Erythroblast (primary cell): ENCODE measurements around the gene AMACR.
"Not testable (repeated sequence)": the region's sequence is repeated elsewhere in the genome, so short reads cannot be mapped to it uniquely, and the experiment has no call there.

ENCODE experiments used
- DNase-seq, 2 experiments: peaks; one replicate each; lab custom pipeline; 2025; lab: John Stamatoyannopoulos, UW
- GATA1 ChIP-seq: IDR thresholded peaks from 2 replicates; pipeline ENCODE4 v1.6.1; 2011; ENCODE audit warnings: low read depth, mild to moderate bottlenecking, control low read depth, low read length, moderate library complexity
- POLR2A ChIP-seq: IDR thresholded peaks from 2 replicates; pipeline ENCODE4 v1.6.1; 2011; ENCODE audit warnings: mild to moderate bottlenecking, low read length

AMACR gene

GRCh38 chr5:34043099-34043876, 35.4 kb upstream of the AMACR start, which contains the start of gene C1QTNF3:
Gene C1QTNF3 (minus strand): TSS chr5:34043213. CDS start chr5:34043125, 88 bp downstream.
- DNase-seq = no peak
- TF ChIP-seq GATA1 = no peak

GRCh38 chr5:34042321-34042720, 34.5 kb upstream of the AMACR start:
- DNase-seq = no peak

GRCh38 chr5:34041247-34041972, 33.6 kb upstream of the AMACR start:
- TF ChIP-seq GATA1 (no peak), POLR2A (no peak)
- DNase-seq = no peak

More at GRCh38 chr5:34042321-34042720, 34.5 kb upstream of the AMACR start:
- no peak for TF ChIP-seq GATA1
- no peak for TF ChIP-seq POLR2A

GRCh38 chr5:34040472-34040871, 32.6 kb upstream of the AMACR start:
- TF ChIP-seq GATA1 (no peak), POLR2A (no peak)
- no peak for DNase-seq

- no peak for DNase-seq
- no peak for TF ChIP-seq GATA1
- TF ChIP-seq POLR2A = no peak
Measured at GRCh38 chr5:34039398-34040157, 31.7 kb upstream of the AMACR start.

- TF ChIP-seq POLR2A (no peak), GATA1 (no peak)
- DNase-seq = no peak
Measured at GRCh38 chr5:34038838-34039237, 31.0 kb upstream of the AMACR start.

- DNase-seq = no peak
- no peak for TF ChIP-seq GATA1
Measured at GRCh38 chr5:34038390-34038789, 30.5 kb upstream of the AMACR start.

- DNase-seq = no peak
- TF ChIP-seq POLR2A = no peak
Measured at GRCh38 chr5:34037726-34038125, 29.9 kb upstream of the AMACR start.

GRCh38 chr5:34035756-34036155, 27.9 kb upstream of the AMACR start:
- TF ChIP-seq GATA1 (no peak), POLR2A (no peak)
- no peak for DNase-seq

GRCh38 chr5:34034534-34035327, 26.9 kb upstream of the AMACR start:
- no peak for TF ChIP-seq POLR2A
- no peak for TF ChIP-seq GATA1
- no peak for DNase-seq

GRCh38 chr5:34031966-34032365, 24.1 kb upstream of the AMACR start:
- TF ChIP-seq GATA1 (no peak), POLR2A (no peak)

GRCh38 chr5:34031117-34031516, 23.3 kb upstream of the AMACR start:
- TF ChIP-seq POLR2A (no peak), GATA1 (no peak)
- DNase-seq = no peak

More at GRCh38 chr5:34031966-34032365, 24.1 kb upstream of the AMACR start:
- DNase-seq = no peak

- not testable (repeated sequence) for DNase-seq
Measured at GRCh38 chr5:34030585-34030984, 22.7 kb upstream of the AMACR start.
